ENCODE results near the gene CLMP. TPM values are rescaled to one million over a fixed set of nuclear protein-coding genes. Genes with fewer than 3 reads are reported as not detected.

CLMP gene
- polyA plus RNA-seq, 1 donor from 2014 or later, result not detected

DNA sequence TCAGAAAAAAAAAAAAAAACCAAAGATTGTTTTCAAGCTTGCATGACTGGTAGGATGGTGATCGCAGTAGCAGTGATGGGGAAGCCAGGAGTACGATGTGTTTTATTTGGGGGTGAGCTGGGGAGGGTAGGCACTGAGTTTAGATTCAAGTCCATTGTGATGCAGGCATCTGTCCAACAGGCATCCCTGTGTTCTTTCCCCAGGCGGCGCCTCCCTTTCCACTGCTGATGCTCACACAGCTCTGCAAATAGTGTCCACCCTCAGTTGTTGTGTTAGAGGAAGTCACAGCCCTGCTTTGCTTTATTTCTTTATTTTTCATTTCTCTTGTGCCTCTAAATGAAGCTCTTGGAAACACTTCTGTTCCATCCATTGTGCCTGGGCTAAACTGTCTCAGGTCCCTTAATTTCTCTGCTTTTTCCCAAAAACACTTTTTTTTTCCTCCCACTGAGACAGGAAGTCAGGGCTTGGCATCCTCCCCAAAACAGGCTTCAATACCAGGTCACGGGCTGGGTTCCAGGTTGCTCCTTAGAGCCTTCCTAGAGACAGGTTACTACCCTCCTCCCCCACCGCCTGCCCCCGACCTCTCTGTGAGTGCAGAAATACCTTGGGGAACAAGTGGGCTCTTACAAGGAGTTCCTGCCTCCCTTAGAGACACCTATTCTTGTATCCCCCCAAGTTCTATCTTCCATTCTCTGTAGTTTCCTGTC, 94.5 kb downstream of the CLMP start:
- Histone ChIP-seq H3K9ac (ENCODE audit: low read length) (no peak overlapping the region), H3K9me2 (ENCODE audit: insufficient read depth, low read length) (no peaks in the 10 kb centered on the region), H3K4me3 (ENCODE audit: low read length) (no peak overlapping the region), H3K4me2 (ENCODE audit: low read length) (no peak overlapping the region), H3K27ac (ENCODE audit: low read length) (no peak overlapping the region), H3K79me2 (replicated peaks; ENCODE audit: insufficient read depth, low read length) (no peaks in the 10 kb centered on the region), H3K36me3 (ENCODE audit: insufficient read depth, low read length) (no peaks in the 10 kb centered on the region), H3K27me3 (ENCODE audit: insufficient read depth, low read depth, low read length) (no peaks in the 10 kb centered on the region), H4K20me1 (ENCODE audit: insufficient read depth) (no peaks in the 10 kb centered on the region), H3K9me3 (ENCODE audit: low read length) (no peaks in the 10 kb centered on the region), H3F3A (ENCODE audit: insufficient read depth, low read length, poor library complexity, severe bottlenecking) (no peaks in the 10 kb centered on the region), H2AFZ (ENCODE audit: low read depth, low read length) (no peak overlapping the region)
- TF ChIP-seq, protein P1, sequence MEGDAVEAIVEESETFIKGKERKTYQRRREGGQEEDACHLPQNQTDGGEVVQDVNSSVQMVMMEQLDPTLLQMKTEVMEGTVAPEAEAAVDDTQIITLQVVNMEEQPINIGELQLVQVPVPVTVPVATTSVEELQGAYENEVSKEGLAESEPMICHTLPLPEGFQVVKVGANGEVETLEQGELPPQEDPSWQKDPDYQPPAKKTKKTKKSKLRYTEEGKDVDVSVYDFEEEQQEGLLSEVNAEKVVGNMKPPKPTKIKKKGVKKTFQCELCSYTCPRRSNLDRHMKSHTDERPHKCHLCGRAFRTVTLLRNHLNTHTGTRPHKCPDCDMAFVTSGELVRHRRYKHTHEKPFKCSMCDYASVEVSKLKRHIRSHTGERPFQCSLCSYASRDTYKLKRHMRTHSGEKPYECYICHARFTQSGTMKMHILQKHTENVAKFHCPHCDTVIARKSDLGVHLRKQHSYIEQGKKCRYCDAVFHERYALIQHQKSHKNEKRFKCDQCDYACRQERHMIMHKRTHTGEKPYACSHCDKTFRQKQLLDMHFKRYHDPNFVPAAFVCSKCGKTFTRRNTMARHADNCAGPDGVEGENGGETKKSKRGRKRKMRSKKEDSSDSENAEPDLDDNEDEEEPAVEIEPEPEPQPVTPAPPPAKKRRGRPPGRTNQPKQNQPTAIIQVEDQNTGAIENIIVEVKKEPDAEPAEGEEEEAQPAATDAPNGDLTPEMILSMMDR (IDR thresholded peaks at IDR 0.05; ENCODE audit: poor library complexity, severe bottlenecking), result no peak
- TF ChIP-seq SMC3 (conservative IDR thresholded peaks at IDR 0.05; ENCODE audit: poor library complexity), result no peak
- no peak for TF ChIP-seq MXI1 (conservative IDR thresholded peaks at IDR 0.05; ENCODE audit: poor library complexity, severe bottlenecking)
- no peak for TF ChIP-seq EZH2 (IDR thresholded peaks at IDR 0.05; ENCODE audit: borderline replicate concordance, insufficient read depth, low read length, poor library complexity, severe bottlenecking)
- TF ChIP-seq EP300 (conservative IDR thresholded peaks at IDR 0.05; ENCODE audit: poor library complexity, severe bottlenecking), result no peak
- TF ChIP-seq POLR2AphosphoS5 (IDR thresholded peaks at IDR 0.05), result no peak
- TF ChIP-seq RAD21 (conservative IDR thresholded peaks at IDR 0.05), result no peak
- TF ChIP-seq, protein P2, sequence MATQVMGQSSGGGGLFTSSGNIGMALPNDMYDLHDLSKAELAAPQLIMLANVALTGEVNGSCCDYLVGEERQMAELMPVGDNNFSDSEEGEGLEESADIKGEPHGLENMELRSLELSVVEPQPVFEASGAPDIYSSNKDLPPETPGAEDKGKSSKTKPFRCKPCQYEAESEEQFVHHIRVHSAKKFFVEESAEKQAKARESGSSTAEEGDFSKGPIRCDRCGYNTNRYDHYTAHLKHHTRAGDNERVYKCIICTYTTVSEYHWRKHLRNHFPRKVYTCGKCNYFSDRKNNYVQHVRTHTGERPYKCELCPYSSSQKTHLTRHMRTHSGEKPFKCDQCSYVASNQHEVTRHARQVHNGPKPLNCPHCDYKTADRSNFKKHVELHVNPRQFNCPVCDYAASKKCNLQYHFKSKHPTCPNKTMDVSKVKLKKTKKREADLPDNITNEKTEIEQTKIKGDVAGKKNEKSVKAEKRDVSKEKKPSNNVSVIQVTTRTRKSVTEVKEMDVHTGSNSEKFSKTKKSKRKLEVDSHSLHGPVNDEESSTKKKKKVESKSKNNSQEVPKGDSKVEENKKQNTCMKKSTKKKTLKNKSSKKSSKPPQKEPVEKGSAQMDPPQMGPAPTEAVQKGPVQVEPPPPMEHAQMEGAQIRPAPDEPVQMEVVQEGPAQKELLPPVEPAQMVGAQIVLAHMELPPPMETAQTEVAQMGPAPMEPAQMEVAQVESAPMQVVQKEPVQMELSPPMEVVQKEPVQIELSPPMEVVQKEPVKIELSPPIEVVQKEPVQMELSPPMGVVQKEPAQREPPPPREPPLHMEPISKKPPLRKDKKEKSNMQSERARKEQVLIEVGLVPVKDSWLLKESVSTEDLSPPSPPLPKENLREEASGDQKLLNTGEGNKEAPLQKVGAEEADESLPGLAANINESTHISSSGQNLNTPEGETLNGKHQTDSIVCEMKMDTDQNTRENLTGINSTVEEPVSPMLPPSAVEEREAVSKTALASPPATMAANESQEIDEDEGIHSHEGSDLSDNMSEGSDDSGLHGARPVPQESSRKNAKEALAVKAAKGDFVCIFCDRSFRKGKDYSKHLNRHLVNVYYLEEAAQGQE (IDR thresholded peaks at IDR 0.05; ENCODE audit: borderline replicate concordance), result no peak
- no peak for TF ChIP-seq TAF1 (IDR thresholded peaks at IDR 0.05; ENCODE audit: low read depth)

DNA sequence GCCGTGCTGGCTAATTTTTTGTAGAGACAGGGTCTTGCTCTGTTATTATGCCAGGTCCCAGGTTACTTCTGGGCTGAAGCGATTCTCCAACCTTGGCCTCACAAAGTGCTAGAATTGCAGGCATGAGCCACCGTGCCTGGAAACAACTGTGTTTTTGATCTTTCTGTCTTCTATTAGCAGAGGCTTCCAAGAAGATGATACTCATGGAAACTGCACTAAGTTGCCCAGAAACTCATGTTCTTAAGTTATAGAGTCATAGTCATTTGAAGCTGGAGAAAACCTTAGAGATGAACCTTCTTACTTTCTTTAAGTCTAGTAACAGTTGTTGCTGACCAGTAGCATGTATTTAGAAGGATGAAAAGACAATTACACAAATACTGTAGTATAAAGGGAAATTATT, 96.1 kb downstream of the CLMP start:
- no peak for TF ChIP-seq EZH2 (IDR thresholded peaks at IDR 0.05; ENCODE audit: borderline replicate concordance, insufficient read depth, low read length, poor library complexity, severe bottlenecking)
- TF ChIP-seq MXI1 (conservative IDR thresholded peaks at IDR 0.05; ENCODE audit: poor library complexity, severe bottlenecking), result no peak
- TF ChIP-seq, protein P2 (IDR thresholded peaks at IDR 0.05; ENCODE audit: borderline replicate concordance), result no peak
- TF ChIP-seq TAF1 (IDR thresholded peaks at IDR 0.05; ENCODE audit: low read depth), result no peak
- TF ChIP-seq, protein P1 (IDR thresholded peaks at IDR 0.05; ENCODE audit: poor library complexity, severe bottlenecking), result no peak
- TF ChIP-seq RAD21 (conservative IDR thresholded peaks at IDR 0.05), result no peak
- TF ChIP-seq POLR2AphosphoS5 (IDR thresholded peaks at IDR 0.05), result no peak
- TF ChIP-seq EP300 (conservative IDR thresholded peaks at IDR 0.05; ENCODE audit: poor library complexity, severe bottlenecking), result no peak
- TF ChIP-seq SMC3 (conservative IDR thresholded peaks at IDR 0.05; ENCODE audit: poor library complexity), result no peak
- H3K9me3 ChIP-seq (ENCODE audit: low read length), result no peaks in the 10 kb centered on the region
- H3K79me2 ChIP-seq (replicated peaks; ENCODE audit: insufficient read depth, low read length), result no peaks in the 10 kb centered on the region
- no peaks in the 10 kb centered on the region for H3K9me2 ChIP-seq (ENCODE audit: insufficient read depth, low read length)
- H3K36me3 ChIP-seq (ENCODE audit: insufficient read depth, low read length), result no peaks in the 10 kb centered on the region
- H2AFZ ChIP-seq (ENCODE audit: low read depth, low read length), result no peak overlapping the region
- H3K4me2 ChIP-seq (ENCODE audit: low read length), result no peak overlapping the region
- H3K27ac ChIP-seq (ENCODE audit: low read length), result no peak overlapping the region
- H3K27me3 ChIP-seq (ENCODE audit: insufficient read depth, low read depth, low read length), result no peaks in the 10 kb centered on the region
- no peaks in the 10 kb centered on the region for H3F3A ChIP-seq (ENCODE audit: insufficient read depth, low read length, poor library complexity, severe bottlenecking)
- H4K20me1 ChIP-seq (ENCODE audit: insufficient read depth), result no peaks in the 10 kb centered on the region
- no peak overlapping the region for H3K4me3 ChIP-seq (ENCODE audit: low read length)
- no peak overlapping the region for H3K9ac ChIP-seq (ENCODE audit: low read length)
